ENCODE data around the gene THAP8.

THAP8 gene

DNA sequence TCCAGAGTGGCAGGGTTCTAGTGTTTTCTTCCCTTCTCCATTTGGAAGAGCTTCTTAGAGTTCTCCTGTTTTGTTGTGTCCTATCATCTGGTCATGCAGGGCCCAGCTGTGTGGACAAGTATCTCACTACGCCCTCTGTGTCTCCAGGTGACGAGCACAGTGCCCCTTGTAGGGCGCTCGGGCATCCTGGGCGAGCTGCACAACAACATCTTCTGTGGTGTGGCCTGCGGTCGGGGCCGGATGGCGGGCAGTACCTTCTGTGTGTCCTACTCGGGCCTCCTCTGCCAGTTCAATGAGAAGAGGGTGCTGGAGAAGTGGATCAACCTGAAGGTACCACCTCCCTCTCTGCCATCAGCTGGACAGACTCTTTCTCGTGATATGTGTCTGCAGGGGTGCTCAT lies 13.6 kb upstream of the THAP8 start:
- POLR2A ChIA-PET = no interaction called here
- CTCF ChIA-PET = no interaction called here

DNA sequence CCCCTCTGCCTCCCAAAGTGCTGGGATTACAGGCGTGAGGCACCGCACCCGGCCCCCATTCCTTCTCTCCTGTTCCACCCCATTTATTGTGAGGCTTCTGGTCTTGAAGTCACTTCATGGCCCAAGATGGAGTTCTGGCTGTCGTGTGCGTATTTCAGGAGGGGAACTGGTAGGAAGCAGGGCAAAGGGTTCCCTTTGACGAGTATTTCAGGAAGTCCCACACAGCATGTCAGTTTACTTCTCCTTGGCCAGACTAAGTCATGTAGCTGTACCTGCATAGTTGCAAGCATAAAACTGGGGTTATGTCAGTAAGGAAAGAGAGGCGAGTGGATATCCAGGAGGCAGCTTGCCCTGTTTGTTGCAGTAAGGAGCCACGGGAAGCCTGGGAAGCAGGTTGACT lies 10.7 kb upstream of the THAP8 start:
- DNase-seq (ENCODE audit: extremely low spot score) = no peak
- ChIA-PET POLR2A (no interaction called here), CTCF (no interaction called here)
- TF ChIP-seq HDGF (IDR thresholded peaks at IDR 0.05; ENCODE audit: borderline replicate concordance) = no peak
- no peak for TF ChIP-seq FOXM1 (IDR thresholded peaks at IDR 0.05; ENCODE audit: borderline replicate concordance)
- TF ChIP-seq ARNT (IDR thresholded peaks at IDR 0.05) = no peak
- no peak for TF ChIP-seq SUZ12 (IDR thresholded peaks at IDR 0.05)
- TF ChIP-seq L3MBTL2 (conservative IDR thresholded peaks at IDR 0.05) = no peak
- TF ChIP-seq LEF1 (IDR thresholded peaks at IDR 0.05; ENCODE audit: borderline replicate concordance) = no peak
- TF ChIP-seq NFRKB (IDR thresholded peaks at IDR 0.05) = no peak
- TF ChIP-seq TARDBP (IDR thresholded peaks at IDR 0.05) = no peak
- no peak for TF ChIP-seq ZNF384 (IDR thresholded peaks at IDR 0.05)
- TF ChIP-seq SP1 (IDR thresholded peaks at IDR 0.05) = no peak
- no peak for TF ChIP-seq BHLHE40 (IDR thresholded peaks at IDR 0.05; ENCODE audit: borderline replicate concordance)
- TF ChIP-seq, protein P1, sequence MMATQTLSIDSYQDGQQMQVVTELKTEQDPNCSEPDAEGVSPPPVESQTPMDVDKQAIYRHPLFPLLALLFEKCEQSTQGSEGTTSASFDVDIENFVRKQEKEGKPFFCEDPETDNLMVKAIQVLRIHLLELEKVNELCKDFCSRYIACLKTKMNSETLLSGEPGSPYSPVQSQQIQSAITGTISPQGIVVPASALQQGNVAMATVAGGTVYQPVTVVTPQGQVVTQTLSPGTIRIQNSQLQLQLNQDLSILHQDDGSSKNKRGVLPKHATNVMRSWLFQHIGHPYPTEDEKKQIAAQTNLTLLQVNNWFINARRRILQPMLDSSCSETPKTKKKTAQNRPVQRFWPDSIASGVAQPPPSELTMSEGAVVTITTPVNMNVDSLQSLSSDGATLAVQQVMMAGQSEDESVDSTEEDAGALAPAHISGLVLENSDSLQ (IDR thresholded peaks at IDR 0.05) = no peak
- TF ChIP-seq ELF4 (IDR thresholded peaks at IDR 0.05) = no peak
- TF ChIP-seq FOXK2 (IDR thresholded peaks at IDR 0.05) = no peak
- TF ChIP-seq CTBP1 (IDR thresholded peaks at IDR 0.05; ENCODE audit: borderline replicate concordance) = no peak
- no peak for TF ChIP-seq FOXA1 (IDR thresholded peaks at IDR 0.05)

More for the DNA sequence above, 13.6 kb upstream of the THAP8 start:
- no peak for TF ChIP-seq L3MBTL2 (conservative IDR thresholded peaks at IDR 0.05)
- TF ChIP-seq ZNF384 (IDR thresholded peaks at IDR 0.05) = no peak
- TF ChIP-seq TARDBP (IDR thresholded peaks at IDR 0.05) = no peak
- TF ChIP-seq CTBP1 (IDR thresholded peaks at IDR 0.05; ENCODE audit: borderline replicate concordance) = no peak
- TF ChIP-seq NFRKB (IDR thresholded peaks at IDR 0.05) = no peak
- TF ChIP-seq FOXK2 (IDR thresholded peaks at IDR 0.05) = no peak
- no peak for TF ChIP-seq FOXA1 (IDR thresholded peaks at IDR 0.05)
- no peak for TF ChIP-seq ARNT (IDR thresholded peaks at IDR 0.05)
- no peak for TF ChIP-seq BHLHE40 (IDR thresholded peaks at IDR 0.05; ENCODE audit: borderline replicate concordance)
- TF ChIP-seq FOXM1 (IDR thresholded peaks at IDR 0.05; ENCODE audit: borderline replicate concordance) = no peak
- no peak for DNase-seq (ENCODE audit: extremely low spot score)

DNA sequence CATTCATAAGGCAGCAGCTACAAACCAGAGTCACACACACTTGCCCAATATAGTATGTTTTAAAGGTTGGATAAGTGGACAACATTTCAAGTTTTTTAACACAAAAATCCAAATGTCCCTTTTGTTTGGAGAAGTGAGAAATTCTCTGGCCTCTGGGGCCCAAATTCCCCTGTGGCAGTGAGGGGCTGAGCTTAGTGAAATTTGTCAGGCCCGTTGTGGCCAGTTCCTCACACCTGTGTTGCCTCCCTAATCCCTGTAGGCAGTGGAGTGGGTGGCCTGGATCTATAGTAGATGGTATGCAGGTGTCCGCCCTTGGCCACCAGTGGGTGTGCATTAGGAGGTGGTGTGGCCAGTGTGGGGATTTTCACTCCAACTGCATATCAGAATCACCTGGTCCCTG lies 7.3 kb upstream of the THAP8 start:
- DNase-seq (ENCODE audit: extremely low spot score) = no peak
- ChIA-PET POLR2A (interaction anchor here (1.5 kb wide), 1 partner anchor 53 kb away, joined by 5 read pairs; the partner anchor contains the start of gene POLR2I), CTCF (no interaction called here)
- TF ChIP-seq BHLHE40 (IDR thresholded peaks at IDR 0.05; ENCODE audit: borderline replicate concordance) = no peak
- TF ChIP-seq, protein P1 (IDR thresholded peaks at IDR 0.05) = no peak
- TF ChIP-seq FOXM1 (IDR thresholded peaks at IDR 0.05; ENCODE audit: borderline replicate concordance) = no peak
- no peak for TF ChIP-seq TARDBP (IDR thresholded peaks at IDR 0.05)
- TF ChIP-seq HDGF (IDR thresholded peaks at IDR 0.05; ENCODE audit: borderline replicate concordance) = no peak
- TF ChIP-seq SP1 (IDR thresholded peaks at IDR 0.05) = no peak
- TF ChIP-seq ZNF384 (IDR thresholded peaks at IDR 0.05) = no peak
- TF ChIP-seq FOXK2 (IDR thresholded peaks at IDR 0.05) = no peak
- TF ChIP-seq CTBP1 (IDR thresholded peaks at IDR 0.05; ENCODE audit: borderline replicate concordance) = no peak
- no peak for TF ChIP-seq FOXA1 (IDR thresholded peaks at IDR 0.05)
- TF ChIP-seq SUZ12 (IDR thresholded peaks at IDR 0.05) = no peak
- no peak for TF ChIP-seq LEF1 (IDR thresholded peaks at IDR 0.05; ENCODE audit: borderline replicate concordance)

DNA sequence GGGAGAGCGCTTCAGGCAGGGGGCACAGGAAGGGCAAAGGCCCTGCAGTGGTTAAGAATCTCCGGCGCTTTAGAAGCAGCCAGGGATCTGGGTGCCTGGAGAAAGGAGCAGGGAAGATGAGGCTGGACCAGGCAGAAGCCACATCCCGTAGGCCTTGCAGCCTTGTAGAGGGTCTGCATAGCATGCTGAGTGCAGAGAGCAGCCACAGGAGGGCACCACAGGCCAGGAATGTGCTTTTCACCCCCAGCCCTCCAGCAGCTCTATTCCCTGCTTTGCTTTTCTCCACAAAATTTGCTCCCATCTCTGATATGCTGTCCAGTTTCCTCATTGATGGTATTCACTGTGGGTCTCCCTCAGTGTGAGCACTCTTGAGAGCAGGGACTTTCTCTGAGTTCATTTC lies 6.3 kb upstream of the THAP8 start:
- ChIA-PET POLR2A (interaction anchor here (1.5 kb wide), 1 partner anchor 54 kb away, joined by 5 read pairs; the partner anchor contains the start of gene POLR2I), CTCF (interaction anchor here (1.4 kb wide), 1 partner anchor 67 kb away, joined by 5 read pairs; no protein-coding TSS in a partner anchor)
- TF ChIP-seq L3MBTL2 (conservative IDR thresholded peaks at IDR 0.05) = no peak
- TF ChIP-seq NFRKB (IDR thresholded peaks at IDR 0.05) = no peak
- no peak for TF ChIP-seq BHLHE40 (IDR thresholded peaks at IDR 0.05; ENCODE audit: borderline replicate concordance)
- TF ChIP-seq ELF4 (IDR thresholded peaks at IDR 0.05) = no peak
- TF ChIP-seq, protein P1 (IDR thresholded peaks at IDR 0.05) = no peak
- TF ChIP-seq ARNT (IDR thresholded peaks at IDR 0.05) = no peak
- no peak for TF ChIP-seq FOXM1 (IDR thresholded peaks at IDR 0.05; ENCODE audit: borderline replicate concordance)
- no peak for TF ChIP-seq SUZ12 (IDR thresholded peaks at IDR 0.05)
- TF ChIP-seq SP1 (IDR thresholded peaks at IDR 0.05) = no peak
- TF ChIP-seq FOXA1 (IDR thresholded peaks at IDR 0.05) = no peak
- TF ChIP-seq FOXK2 (IDR thresholded peaks at IDR 0.05) = no peak
- no peak for TF ChIP-seq CTBP1 (IDR thresholded peaks at IDR 0.05; ENCODE audit: borderline replicate concordance)
- TF ChIP-seq ZNF384 (IDR thresholded peaks at IDR 0.05) = no peak
- TF ChIP-seq HDGF (IDR thresholded peaks at IDR 0.05; ENCODE audit: borderline replicate concordance) = no peak
- TF ChIP-seq TARDBP (IDR thresholded peaks at IDR 0.05) = no peak
- TF ChIP-seq LEF1 (IDR thresholded peaks at IDR 0.05; ENCODE audit: borderline replicate concordance) = no peak
- DNase-seq (ENCODE audit: extremely low spot score) = peak; percentile 62

DNA sequence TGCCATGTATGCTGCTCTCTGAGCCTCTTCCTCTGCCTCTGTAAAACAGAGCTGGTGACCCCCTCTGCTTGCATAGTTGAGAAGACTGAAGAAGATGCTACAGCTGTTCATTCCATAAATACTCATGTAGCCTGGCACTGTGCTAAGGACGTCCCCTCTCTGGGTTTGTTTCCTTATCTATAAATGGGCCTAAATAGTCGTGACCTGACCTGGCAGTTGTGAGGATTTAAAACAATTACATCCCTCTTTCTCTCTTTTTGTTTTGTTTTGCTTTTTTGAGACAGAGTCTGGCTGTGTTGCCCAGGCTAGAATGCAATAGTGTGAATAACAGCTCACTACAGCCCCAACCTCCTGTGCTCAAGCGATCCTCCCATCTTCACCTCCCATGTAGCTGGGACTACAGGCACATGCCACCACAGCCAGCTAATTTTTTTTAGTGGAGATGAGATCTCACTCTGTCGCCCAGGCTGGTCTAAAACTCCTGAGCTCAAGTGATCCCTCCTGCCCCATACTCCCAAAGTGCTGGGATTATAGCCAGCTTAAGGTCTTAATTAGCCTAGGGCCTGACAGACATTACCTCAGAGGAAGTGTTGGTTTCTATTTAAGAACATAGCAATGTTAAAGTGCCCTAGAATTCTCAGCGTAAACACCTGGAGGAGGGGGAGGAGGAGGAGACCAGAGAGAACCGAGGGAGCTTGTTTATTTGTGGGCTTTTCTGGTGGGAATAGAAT lies 5.3 kb upstream of the THAP8 start:
- POLR2A ChIA-PET = no interaction called here

More for the DNA sequence above, 5.3 kb upstream of the THAP8 start:
- CTCF ChIA-PET = interaction anchor here (1.4 kb wide), 1 partner anchor 68 kb away, joined by 5 read pairs; no protein-coding TSS in a partner anchor
- no peak for DNase-seq (ENCODE audit: extremely low spot score)
- TF ChIP-seq ARNT (IDR thresholded peaks at IDR 0.05) (no peak), NFRKB (IDR thresholded peaks at IDR 0.05) (no peak), BHLHE40 (IDR thresholded peaks at IDR 0.05; ENCODE audit: borderline replicate concordance) (no peak), ZNF384 (IDR thresholded peaks at IDR 0.05) (no peak), LEF1 (IDR thresholded peaks at IDR 0.05; ENCODE audit: borderline replicate concordance) (no peak), HDGF (IDR thresholded peaks at IDR 0.05; ENCODE audit: borderline replicate concordance) (no peak), FOXM1 (IDR thresholded peaks at IDR 0.05; ENCODE audit: borderline replicate concordance) (no peak), ELF4 (IDR thresholded peaks at IDR 0.05) (no peak), FOXA1 (IDR thresholded peaks at IDR 0.05) (no peak), CTBP1 (IDR thresholded peaks at IDR 0.05; ENCODE audit: borderline replicate concordance) (no peak), TARDBP (IDR thresholded peaks at IDR 0.05) (no peak), SUZ12 (IDR thresholded peaks at IDR 0.05) (no peak), FOXK2 (IDR thresholded peaks at IDR 0.05) (no peak)
- TF ChIP-seq, protein P1 (IDR thresholded peaks at IDR 0.05) = no peak
